Measurements from ENCODE around the gene PYCARD. TPM values are rescaled to one million over a fixed set of nuclear protein-coding genes. Genes with fewer than 3 reads are reported as not detected.
A peak's percentile ranks its signal among the peaks of the same experiment; 100 is the strongest.
"Not testable (repeated sequence)": the region's sequence is repeated elsewhere in the genome, so short reads cannot be mapped to it uniquely, and the experiment has no call there.

Gene PYCARD
- total RNA-seq, 1 experiment from 2014 or later: 72.9 TPM

DNA sequence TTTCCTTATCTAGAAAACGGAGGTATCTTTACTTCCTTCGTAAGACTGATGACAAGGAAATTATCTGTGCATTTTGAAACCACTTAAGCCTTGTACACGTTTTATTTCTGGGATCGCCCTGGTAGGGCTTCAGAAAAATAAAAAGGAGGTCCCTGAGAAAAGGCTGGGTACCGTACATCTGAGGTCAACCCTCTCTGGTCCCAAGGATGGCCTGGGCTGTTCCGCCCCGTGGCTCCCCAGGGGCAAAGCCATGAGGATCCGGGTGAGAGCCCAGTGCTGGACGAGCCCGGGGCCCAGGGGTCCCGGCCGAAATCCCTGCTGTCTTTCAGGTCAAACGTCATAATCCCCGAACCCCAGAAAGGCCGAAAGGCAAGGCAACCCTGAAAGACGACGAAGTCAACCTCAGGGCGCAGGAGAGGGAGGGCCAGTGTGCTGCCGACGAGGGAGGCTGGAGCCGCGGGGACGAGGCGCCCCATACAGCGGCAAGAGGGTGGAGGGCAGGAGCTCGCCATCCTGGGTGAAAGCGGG, 23.3 kb downstream of the PYCARD start:
- Histone ChIP-seq H4K20me1 (ENCODE audit: insufficient read depth) (peaks cover 39% of the 10 kb centered on the region), H3K9me2 (ENCODE audit: insufficient read depth) (no peaks in the 10 kb centered on the region), H3K27me3 (ENCODE audit: insufficient read depth, low read depth) (no peaks in the 10 kb centered on the region), H3K4me2 (peak overlapping the region; percentile 91), H3K79me2 (ENCODE audit: low read depth) (peaks cover 53% of the 10 kb centered on the region), H3K36me3 (ENCODE audit: low read depth) (peaks cover 31% of the 10 kb centered on the region), H3K4me1 (replicated peaks; ENCODE audit: insufficient read depth) (peaks cover 22% of the 10 kb centered on the region), H3K4me3 (peak overlapping the region; percentile 83), H3K27ac (peak overlapping the region; percentile 94), H3K9me3 (ENCODE audit: insufficient read depth, low read depth) (no peaks in the 10 kb centered on the region), H3F3A (ENCODE audit: insufficient read depth, low read depth) (peaks cover 29% of the 10 kb centered on the region; the same call in 1 of the 2 replicates), H2AFZ (peak overlapping the region; percentile 91)
- TF ChIP-seq, protein P1, sequence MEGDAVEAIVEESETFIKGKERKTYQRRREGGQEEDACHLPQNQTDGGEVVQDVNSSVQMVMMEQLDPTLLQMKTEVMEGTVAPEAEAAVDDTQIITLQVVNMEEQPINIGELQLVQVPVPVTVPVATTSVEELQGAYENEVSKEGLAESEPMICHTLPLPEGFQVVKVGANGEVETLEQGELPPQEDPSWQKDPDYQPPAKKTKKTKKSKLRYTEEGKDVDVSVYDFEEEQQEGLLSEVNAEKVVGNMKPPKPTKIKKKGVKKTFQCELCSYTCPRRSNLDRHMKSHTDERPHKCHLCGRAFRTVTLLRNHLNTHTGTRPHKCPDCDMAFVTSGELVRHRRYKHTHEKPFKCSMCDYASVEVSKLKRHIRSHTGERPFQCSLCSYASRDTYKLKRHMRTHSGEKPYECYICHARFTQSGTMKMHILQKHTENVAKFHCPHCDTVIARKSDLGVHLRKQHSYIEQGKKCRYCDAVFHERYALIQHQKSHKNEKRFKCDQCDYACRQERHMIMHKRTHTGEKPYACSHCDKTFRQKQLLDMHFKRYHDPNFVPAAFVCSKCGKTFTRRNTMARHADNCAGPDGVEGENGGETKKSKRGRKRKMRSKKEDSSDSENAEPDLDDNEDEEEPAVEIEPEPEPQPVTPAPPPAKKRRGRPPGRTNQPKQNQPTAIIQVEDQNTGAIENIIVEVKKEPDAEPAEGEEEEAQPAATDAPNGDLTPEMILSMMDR (conservative IDR thresholded peaks at IDR 0.05): no peak
- TF ChIP-seq EZH2 (IDR thresholded peaks at IDR 0.05; ENCODE audit: low read depth): no peak
- intact Hi-C loops (cut with micrococcal nuclease; ENCODE audit: unreplicated experiment): loop anchor here (1.0 kb wide), 1 partner anchor 29 kb away; the partner anchor contains the start of gene PRSS36
- ChIA-PET POLR2A (ENCODE audit: unreplicated experiment) (interaction anchor here (0.5 to 1.7 kb wide), 10 partner anchors 14 to 694 kb away, joined by 3 to 20 read pairs (median 6); partner anchors contain the start of genes KAT8, PYCARD and ZNF267), CTCF (interaction anchor here (1.7 kb wide), 1 partner anchor 37 kb away, joined by 10 read pairs; no protein-coding TSS in a partner anchor)
- no peak for DNase-seq
- BruUV-seq (replicated peaks): TSS peak; percentile 94

GRCh38 chr16:31177136-31177535, 25.4 kb downstream of the PYCARD start:
- H3K79me2 ChIP-seq (ENCODE audit: low read depth): peaks cover 31% of the 10 kb centered on the region
- H3K4me3 ChIP-seq: no peak overlapping the region
- no peak overlapping the region for H2AFZ ChIP-seq
- H3K4me2 ChIP-seq: no peak overlapping the region
- no peaks in the 10 kb centered on the region for H3K9me3 ChIP-seq (ENCODE audit: insufficient read depth, low read depth)
- H3K27me3 ChIP-seq (ENCODE audit: insufficient read depth, low read depth): no peaks in the 10 kb centered on the region
- ChIA-PET CTCF (no interaction called here), POLR2A (ENCODE audit: unreplicated experiment) (interaction anchor here (0.5 to 0.6 kb wide), 2 partner anchors 264 to 527 kb away, joined by 4 to 5 read pairs; no protein-coding TSS in a partner anchor)
- H4K20me1 ChIP-seq (ENCODE audit: insufficient read depth): peaks cover 18% of the 10 kb centered on the region
- H3K4me1 ChIP-seq (replicated peaks; ENCODE audit: insufficient read depth): peaks cover 13% of the 10 kb centered on the region
- no TSS peak for BruUV-seq (replicated peaks)
- H3F3A ChIP-seq (ENCODE audit: insufficient read depth, low read depth): peaks cover 8% of the 10 kb centered on the region; the same call in 1 of the 2 replicates
- no peak for DNase-seq
- H3K36me3 ChIP-seq (ENCODE audit: low read depth): peaks cover 10% of the 10 kb centered on the region
- intact Hi-C loops (cut with micrococcal nuclease; ENCODE audit: unreplicated experiment): no loop called here
- no peak for TF ChIP-seq EZH2 (IDR thresholded peaks at IDR 0.05; ENCODE audit: low read depth)
- TF ChIP-seq, protein P1 (conservative IDR thresholded peaks at IDR 0.05): no peak
- H3K27ac ChIP-seq: no peak overlapping the region
- H3K9me2 ChIP-seq (ENCODE audit: insufficient read depth): no peaks in the 10 kb centered on the region

DNA sequence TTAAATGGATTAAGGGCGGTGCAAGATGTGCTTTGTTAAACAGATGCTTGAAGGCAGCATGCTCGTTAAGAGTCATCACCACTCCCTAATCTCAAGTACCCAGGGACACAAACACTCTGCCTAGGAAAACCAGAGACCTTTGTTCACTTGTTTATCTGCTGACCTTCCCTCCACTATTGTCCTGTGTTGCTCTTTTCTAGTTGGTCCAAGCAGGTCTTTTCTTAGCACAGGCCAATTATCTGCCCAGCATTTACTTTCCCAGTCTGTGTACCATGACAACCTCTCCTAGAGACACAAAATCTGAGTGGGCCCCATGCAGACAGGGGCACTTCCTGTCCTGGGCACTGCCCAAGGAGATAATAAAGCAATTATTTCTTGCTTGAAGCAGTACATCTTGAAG, 32.5 kb downstream of the PYCARD start:
- H3K27me3 ChIP-seq (ENCODE audit: insufficient read depth, low read depth); H4K20me1 ChIP-seq (ENCODE audit: insufficient read depth); CTCF ChIA-PET; H3K9me2 ChIP-seq (ENCODE audit: insufficient read depth); DNase-seq; POLR2A ChIA-PET (ENCODE audit: unreplicated experiment); H3K79me2 ChIP-seq (ENCODE audit: low read depth); H3K4me2 ChIP-seq; H3K9me3 ChIP-seq (ENCODE audit: insufficient read depth, low read depth); H2AFZ ChIP-seq; BruUV-seq (replicated peaks); H3K4me3 ChIP-seq; H3K27ac ChIP-seq; intact Hi-C loops (cut with micrococcal nuclease; ENCODE audit: unreplicated experiment); H3K36me3 ChIP-seq (ENCODE audit: low read depth): not testable (repeated sequence)
- H3K4me1 ChIP-seq (replicated peaks; ENCODE audit: insufficient read depth): peaks cover 25% of the 10 kb centered on the region
- H3F3A ChIP-seq (ENCODE audit: insufficient read depth, low read depth): peaks cover 21% of the 10 kb centered on the region; the same call in 1 of the 2 replicates
